Hippocampal formation (tissue), 2 donors: ENCODE results near the gene ANKH.

Source experiments
- DNase-seq, 2 donors: peaks; one replicate each; lab custom pipeline; 2025; lab: John Stamatoyannopoulos, UW

The ANKH gene

GRCh38 chr5:14760548-14761002, 111.0 kb downstream of the ANKH start:
- no peak for DNase-seq

GRCh38 chr5:14759744-14760547, 111.6 kb downstream of the ANKH start:
- DNase-seq: no peak

DNA sequence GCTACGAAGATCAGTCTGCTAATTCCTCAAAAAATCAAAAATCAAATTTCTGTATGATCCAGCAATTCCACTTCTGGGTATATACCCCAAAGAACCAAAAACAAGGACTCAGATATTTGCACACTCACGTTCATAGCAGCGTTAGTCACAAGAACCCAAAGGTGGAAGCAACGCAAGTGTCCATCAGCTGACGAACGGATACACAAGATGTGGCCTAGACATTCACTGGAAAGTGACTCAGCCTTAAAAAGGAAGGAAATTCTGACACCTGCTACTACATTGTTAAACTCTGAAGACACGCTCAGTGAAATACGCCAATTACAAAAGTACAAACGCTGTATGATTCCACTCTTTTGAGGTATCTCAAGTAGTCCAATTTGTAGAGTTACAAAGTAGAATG, 113.7 kb downstream of the ANKH start:
- no peak for DNase-seq

- DNase-seq: no peak
These were observed 115.1 kb downstream of the ANKH start for GRCh38 chr5:14756478-14756877.

DNA sequence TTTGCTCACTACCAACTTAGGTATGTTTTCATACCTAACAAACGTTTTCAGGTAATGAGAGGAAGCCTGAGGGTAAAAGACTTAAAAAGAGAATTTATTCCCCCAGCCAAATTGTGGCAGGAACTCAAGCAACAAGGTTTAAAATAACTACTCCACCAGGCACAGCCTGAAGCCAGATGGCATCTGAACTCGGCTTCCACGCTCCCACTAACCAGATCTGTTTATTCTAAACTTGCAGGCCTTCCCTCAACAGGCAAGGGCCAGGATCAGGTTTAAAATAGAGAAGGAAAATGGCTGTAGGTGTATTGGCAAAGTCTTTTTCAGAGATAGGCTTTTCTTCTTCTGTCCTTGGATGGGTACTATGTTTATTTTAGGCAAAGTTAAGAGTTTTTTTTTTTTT, 117.6 kb downstream of the ANKH start:
- DNase-seq: peak in 1 of 2 donors; percentile 54

GRCh38 chr5:14753292-14753691, 118.3 kb downstream of the ANKH start:
- no peak for DNase-seq

- no peak for DNase-seq
These were observed 119.0 kb downstream of the ANKH start for GRCh38 chr5:14752497-14753071.

- no peak for DNase-seq
These were observed 120.9 kb downstream of the ANKH start for GRCh38 chr5:14750712-14751111.

DNA sequence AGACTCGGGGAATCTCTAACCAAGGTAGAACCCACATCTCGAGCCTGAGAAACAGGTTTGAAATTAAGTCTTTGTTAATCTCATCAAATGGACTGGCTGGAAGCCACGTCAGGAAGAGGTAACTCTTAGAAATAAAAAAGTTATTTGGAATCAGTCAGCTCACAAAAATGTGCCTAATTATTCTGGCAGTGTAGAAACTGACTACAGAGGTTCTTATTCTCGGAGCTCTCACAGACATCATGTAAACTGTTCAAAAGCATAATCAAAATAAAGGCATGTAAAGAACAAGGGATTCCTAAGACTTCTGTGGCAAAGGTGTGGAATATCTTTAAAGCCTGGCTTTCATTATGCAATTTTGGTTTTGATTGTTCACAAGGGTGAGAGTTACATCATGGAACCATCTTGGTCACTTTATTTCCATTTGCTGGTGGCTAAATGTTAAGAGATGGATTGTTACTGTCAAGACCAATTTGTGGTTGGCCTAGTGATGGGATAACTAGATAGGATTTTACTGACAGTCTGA, 121.9 kb downstream of the ANKH start:
- DNase-seq: no peak

DNA sequence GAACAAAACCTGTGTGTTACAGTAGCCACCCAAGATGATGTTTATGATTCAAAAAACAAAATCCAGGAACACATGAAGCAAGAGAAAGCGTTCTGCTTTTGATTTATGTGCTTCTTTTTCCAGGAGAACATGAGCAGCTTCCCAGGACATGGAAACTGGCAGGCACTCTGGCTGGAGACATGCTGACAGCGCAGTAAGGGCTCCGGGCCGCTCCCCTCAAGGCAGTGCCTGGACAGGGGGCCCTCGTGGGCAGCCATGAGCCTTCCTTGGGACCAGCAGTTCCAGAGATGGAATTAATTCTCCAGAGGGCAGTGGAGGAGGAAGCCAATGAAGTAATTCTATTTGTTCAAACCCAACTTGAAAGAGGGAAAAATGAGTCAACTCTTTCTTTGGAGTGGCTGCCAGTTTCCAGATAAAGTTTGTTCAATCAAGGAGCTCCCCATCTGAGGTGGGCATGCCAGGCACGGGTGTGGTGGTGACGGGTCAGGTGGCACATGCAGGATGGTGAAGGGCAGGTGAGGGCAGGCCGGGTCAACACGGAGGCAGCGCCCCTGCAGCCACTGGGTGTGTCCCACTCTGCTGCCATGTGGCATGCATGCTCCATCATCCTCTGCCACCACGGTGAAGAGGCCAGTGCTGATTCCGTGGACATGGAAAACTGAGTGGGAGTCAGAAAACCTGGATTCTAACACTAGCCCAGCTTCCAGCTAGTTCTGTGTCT, 123.2 kb downstream of the ANKH start:
- no peak for DNase-seq

- no peak for DNase-seq
These were observed 125.8 kb downstream of the ANKH start for GRCh38 chr5:14745753-14746152.

GRCh38 chr5:14745188-14745563, 126.4 kb downstream of the ANKH start:
- no peak for DNase-seq

DNA sequence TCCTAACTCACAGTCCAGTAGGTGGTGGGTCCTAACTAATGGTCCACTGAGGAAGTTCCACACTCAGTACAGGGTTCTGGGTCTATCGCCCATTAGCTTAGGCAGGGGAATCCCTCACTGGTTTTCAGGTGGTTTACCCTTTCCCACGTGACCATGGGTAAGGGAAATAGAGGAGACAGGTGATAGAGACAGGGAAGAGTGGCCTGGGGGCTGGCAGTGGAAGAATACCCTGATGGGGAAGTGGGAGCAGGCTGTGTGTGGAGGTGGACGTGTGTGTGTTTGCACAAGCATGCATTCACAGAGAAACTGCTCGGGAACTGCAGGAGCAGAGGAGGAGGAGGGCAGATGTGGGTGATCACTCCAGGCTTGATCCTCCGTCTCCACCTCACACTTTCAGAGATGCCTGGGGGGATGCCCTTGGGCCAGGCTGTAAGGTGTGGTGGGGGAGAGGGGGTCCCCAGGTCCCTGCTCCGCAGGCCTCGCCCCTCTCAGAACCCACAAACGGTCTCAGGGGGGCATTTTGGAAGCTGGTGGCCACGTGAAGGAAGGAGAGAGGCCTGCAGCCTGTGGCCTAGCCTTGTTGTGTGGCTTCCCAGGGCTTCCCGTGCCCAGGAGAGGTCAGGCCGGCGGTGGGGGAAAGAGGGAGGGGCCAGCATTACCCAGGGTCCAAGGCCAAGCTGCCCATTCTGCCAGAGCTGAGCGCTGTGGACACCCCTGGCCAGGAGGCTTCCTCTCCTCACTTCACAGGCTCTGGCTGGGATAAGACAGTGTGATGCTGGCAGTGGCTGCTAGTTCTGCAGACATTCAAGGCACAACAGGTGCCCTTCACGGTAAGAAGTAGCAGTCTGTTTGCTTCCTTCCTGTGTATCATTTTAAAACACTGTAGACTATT, 127.0 kb downstream of the ANKH start:
- DNase-seq: no peak

GRCh38 chr5:14743601-14744295, 127.8 kb downstream of the ANKH start:
- DNase-seq: no peak

DNA sequence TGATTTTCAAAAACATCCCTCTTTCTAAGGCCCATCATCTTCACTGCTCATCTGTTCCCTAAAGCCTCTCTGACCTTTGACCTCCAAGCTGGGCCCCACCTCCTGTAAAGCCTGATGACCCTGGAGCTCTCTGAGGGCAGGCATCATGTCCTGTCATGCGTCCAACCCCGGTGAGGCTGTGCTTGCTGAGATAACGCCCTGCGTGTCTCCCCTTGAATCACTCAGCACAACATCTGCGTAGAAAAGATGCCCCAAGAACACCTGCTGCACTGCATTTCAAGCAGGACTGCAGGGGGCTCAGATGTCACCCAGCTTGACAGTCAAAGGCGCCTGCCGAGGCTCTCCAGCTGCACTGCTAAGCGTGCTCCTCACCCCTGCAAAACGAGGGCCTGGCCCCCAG, 129.1 kb downstream of the ANKH start:
- DNase-seq: no peak

DNA sequence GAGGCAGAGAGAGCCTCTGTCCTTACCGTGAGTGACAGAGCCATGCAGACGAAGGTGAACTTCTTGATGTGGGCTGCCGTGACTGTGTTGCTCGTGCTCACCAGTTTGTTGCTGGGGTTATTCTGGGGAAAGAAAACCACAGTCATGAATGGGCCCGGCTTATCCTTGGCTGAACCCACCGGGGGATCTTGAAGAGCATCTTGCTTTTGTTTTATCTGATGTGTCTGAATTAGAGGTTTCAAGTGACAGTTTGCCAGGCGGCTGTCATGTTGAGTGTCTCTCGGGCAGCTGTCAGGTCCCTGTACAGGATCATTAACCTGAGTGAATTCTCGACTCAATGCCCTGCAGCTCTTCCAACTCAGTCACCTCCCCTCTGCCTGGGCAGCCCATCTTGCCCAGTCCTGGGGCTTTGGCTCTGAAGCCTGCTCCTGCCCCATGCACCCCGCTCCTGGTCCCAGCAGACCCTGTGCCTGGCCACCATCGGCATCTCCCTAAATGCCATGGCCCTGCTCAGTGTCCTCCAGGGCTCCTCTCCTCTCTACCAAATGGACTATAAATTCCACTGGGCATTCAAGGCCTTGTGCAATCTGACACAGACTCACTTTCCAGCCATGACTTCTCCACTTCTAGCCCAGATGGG, 129.7 kb downstream of the ANKH start:
- no peak for DNase-seq

GRCh38 chr5:14741131-14741530, 130.4 kb downstream of the ANKH start:
- no peak for DNase-seq

DNA sequence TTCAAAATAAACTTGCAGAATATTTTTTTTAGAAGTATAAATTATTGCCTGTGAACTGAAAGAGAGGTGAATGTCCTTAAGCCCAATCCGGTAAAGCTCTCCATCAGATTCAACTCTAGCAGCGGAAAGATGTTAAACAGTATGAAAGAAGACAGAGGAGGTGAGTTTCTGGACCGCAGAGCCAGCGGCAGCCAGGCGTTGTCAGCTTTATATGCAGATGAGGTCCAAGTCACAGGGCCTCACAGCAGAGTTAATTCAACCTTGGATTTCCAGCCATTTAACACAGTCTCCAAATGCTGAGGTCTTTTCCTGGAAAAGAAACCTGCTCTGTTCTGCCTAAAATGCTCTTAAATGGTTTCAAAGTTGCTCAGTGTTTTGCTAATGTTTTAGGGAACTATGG, 131.6 kb downstream of the ANKH start:
- DNase-seq: no peak

GRCh38 chr5:14739538-14739937, 132.0 kb downstream of the ANKH start:
- DNase-seq: no peak

GRCh38 chr5:14738050-14738449, 133.5 kb downstream of the ANKH start:
- no peak for DNase-seq

DNA sequence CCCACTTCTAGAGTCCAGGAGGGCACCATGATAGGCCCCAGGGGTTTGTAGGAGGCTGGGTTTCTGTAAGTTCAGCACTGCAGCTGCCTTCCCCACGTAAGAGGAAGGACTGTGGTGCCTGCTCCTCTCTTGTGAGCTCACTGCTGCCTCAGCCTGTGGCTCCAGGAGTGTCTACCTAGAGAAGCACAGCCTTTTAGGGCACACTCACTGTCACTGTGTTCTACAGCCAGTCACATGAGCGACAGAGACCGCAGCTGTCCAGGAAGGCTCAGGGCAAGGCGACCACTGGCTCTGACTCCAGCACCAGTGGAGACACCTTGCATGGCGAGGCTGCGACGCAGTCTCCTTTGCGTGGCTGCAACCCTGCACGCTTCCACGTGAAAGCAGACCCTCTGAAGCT, 134.3 kb downstream of the ANKH start:
- DNase-seq: no peak
